ENCODE results near the gene DIRAS3. TPM values are rescaled to one million over a fixed set of nuclear protein-coding genes. Genes with fewer than 3 reads are reported as not detected.
"Not testable (repeated sequence)": the region's sequence is repeated elsewhere in the genome, so short reads cannot be mapped to it uniquely, and the experiment has no call there.

The DIRAS3 gene
- total and polyA plus RNA-seq, 4 donors, result 0.92 to 2.3 (median 1.9) TPM; not detected in 1

DNA sequence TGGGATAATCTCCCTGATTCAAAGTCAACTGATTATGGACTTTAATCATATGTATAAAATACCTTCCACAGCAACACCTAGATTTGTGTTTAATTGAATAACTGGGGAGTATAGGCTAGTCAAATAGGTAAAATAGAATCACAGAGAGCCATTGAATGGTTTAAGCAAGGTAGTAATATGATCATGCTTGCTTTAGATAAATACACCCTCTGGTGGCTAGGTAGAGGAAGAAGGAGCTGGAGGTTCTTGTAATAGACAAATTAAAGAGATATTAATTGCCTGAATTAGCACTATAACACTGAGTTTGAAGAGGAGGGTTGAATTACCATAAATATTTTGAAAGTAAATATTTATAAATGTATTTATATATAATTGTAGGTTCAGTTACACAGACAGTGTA is 40.3 kb downstream of the DIRAS3 start:
- DNase-seq (ENCODE audit: low spot score), result no peak
- TF ChIP-seq HNF4G (IDR thresholded peaks at IDR 0.05) (no peak), TAF1 (conservative IDR thresholded peaks at IDR 0.05) (no peak), SP1 (IDR thresholded peaks at IDR 0.05) (no peak), JUND (IDR thresholded peaks at IDR 0.05) (no peak), CTCF (IDR thresholded peaks at IDR 0.05; ENCODE audit: low read depth, low read length, missing input control) (peak; percentile 46), NR2F2 (IDR thresholded peaks at IDR 0.05) (no peak), FOXA1 (IDR thresholded peaks at IDR 0.05) (no peak), FOXA2 (IDR thresholded peaks at IDR 0.05) (no peak), HNF4A (conservative IDR thresholded peaks at IDR 0.05) (no peak), YY1 (IDR thresholded peaks at IDR 0.05) (no peak), RXRA (IDR thresholded peaks at IDR 0.05) (no peak), RAD21 (IDR thresholded peaks at IDR 0.05) (peak; percentile 78 to 82)
- TF ChIP-seq, protein P1, sequence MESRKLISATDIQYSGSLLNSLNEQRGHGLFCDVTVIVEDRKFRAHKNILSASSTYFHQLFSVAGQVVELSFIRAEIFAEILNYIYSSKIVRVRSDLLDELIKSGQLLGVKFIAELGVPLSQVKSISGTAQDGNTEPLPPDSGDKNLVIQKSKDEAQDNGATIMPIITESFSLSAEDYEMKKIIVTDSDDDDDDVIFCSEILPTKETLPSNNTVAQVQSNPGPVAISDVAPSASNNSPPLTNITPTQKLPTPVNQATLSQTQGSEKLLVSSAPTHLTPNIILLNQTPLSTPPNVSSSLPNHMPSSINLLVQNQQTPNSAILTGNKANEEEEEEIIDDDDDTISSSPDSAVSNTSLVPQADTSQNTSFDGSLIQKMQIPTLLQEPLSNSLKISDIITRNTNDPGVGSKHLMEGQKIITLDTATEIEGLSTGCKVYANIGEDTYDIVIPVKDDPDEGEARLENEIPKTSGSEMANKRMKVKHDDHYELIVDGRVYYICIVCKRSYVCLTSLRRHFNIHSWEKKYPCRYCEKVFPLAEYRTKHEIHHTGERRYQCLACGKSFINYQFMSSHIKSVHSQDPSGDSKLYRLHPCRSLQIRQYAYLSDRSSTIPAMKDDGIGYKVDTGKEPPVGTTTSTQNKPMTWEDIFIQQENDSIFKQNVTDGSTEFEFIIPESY (IDR thresholded peaks at IDR 0.05), result no peak
- TF ChIP-seq, protein P2, sequence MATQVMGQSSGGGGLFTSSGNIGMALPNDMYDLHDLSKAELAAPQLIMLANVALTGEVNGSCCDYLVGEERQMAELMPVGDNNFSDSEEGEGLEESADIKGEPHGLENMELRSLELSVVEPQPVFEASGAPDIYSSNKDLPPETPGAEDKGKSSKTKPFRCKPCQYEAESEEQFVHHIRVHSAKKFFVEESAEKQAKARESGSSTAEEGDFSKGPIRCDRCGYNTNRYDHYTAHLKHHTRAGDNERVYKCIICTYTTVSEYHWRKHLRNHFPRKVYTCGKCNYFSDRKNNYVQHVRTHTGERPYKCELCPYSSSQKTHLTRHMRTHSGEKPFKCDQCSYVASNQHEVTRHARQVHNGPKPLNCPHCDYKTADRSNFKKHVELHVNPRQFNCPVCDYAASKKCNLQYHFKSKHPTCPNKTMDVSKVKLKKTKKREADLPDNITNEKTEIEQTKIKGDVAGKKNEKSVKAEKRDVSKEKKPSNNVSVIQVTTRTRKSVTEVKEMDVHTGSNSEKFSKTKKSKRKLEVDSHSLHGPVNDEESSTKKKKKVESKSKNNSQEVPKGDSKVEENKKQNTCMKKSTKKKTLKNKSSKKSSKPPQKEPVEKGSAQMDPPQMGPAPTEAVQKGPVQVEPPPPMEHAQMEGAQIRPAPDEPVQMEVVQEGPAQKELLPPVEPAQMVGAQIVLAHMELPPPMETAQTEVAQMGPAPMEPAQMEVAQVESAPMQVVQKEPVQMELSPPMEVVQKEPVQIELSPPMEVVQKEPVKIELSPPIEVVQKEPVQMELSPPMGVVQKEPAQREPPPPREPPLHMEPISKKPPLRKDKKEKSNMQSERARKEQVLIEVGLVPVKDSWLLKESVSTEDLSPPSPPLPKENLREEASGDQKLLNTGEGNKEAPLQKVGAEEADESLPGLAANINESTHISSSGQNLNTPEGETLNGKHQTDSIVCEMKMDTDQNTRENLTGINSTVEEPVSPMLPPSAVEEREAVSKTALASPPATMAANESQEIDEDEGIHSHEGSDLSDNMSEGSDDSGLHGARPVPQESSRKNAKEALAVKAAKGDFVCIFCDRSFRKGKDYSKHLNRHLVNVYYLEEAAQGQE (IDR thresholded peaks at IDR 0.05), result no peak
- TF ChIP-seq, protein P3, sequence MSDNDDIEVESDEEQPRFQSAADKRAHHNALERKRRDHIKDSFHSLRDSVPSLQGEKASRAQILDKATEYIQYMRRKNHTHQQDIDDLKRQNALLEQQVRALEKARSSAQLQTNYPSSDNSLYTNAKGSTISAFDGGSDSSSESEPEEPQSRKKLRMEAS (IDR thresholded peaks at IDR 0.05), result no peak
- no peaks in the 10 kb centered on the region for H3K9me3 ChIP-seq (ENCODE audit: control insufficient read depth in 4 of 4, low read length in 3 of 4)

DNA sequence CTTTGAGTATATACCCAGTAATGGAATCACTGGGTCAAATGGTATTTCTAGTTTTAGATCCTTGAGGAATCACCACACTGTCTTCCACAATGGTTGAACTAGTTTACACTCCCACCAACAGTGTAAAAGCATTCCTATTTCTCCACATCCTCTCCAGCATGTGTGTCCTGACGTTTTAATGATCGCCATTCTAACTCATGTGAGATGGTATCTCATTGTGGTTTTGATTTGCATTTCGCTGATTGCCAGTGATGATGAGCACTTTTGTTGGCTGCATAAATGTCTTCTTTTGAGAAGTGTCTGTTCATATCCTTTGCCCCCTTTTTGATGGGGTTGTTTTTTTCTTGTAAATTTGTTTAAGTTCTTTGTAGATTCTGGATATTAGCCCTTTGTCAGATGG is 46.8 kb downstream of the DIRAS3 start:
- WGBS, result 97% methylated on average over 3 of the region's 3 CpGs
- not testable (repeated sequence) for DNase-seq (ENCODE audit: low spot score); H3K4me1 ChIP-seq (ENCODE audit: control insufficient read depth in 4 of 4, insufficient read depth in 4 of 4, low read length in 3 of 4); H3K4me3 ChIP-seq (ENCODE audit: low read depth in 1 of 3, low read length in 3 of 3); H3K9me3 ChIP-seq (ENCODE audit: control insufficient read depth in 4 of 4, low read length in 3 of 4); H3K27me3 ChIP-seq (ENCODE audit: control insufficient read depth in 4 of 4, insufficient read depth in 4 of 4, low read length in 3 of 4); H3K27ac ChIP-seq (ENCODE audit: low read depth in 1 of 2, low read length in 2 of 2); H3K36me3 ChIP-seq (ENCODE audit: control insufficient read depth in 4 of 4, insufficient read depth in 3 of 4, low read depth in 1 of 4, low read length in 3 of 4); H3K9ac ChIP-seq (ENCODE audit: low read depth in 1 of 2, low read length in 2 of 2)

More for the DNA sequence above, 40.3 kb downstream of the DIRAS3 start:
- no peak overlapping the region for H3K4me3 ChIP-seq (ENCODE audit: low read depth in 1 of 3, low read length in 3 of 3)
- no peak overlapping the region for H3K9ac ChIP-seq (ENCODE audit: low read depth in 1 of 2, low read length in 2 of 2)
- no peak overlapping the region for H3K27ac ChIP-seq (ENCODE audit: low read depth in 1 of 2, low read length in 2 of 2)
- H3K27me3 ChIP-seq (ENCODE audit: control insufficient read depth in 4 of 4, insufficient read depth in 4 of 4, low read length in 3 of 4), result no peaks in the 10 kb centered on the region
- no peaks in the 10 kb centered on the region for H3K36me3 ChIP-seq (ENCODE audit: control insufficient read depth in 4 of 4, insufficient read depth in 3 of 4, low read depth in 1 of 4, low read length in 3 of 4)
- no peaks in the 10 kb centered on the region for H3K4me1 ChIP-seq (ENCODE audit: control insufficient read depth in 4 of 4, insufficient read depth in 4 of 4, low read length in 3 of 4)
